ENCODE measurements around the gene TMEM254.

GRCh38 chr10:80072584-80072983 lies 5.9 kb upstream of the TMEM254 start:
- no peak for TF ChIP-seq POLR2A (IDR thresholded peaks at IDR 0.05)
- no peak for TF ChIP-seq CTCF (IDR thresholded peaks at IDR 0.05 in 8 of 11, conservative IDR thresholded peaks at IDR 0.05 in 3 of 11)
